Femur (tissue), 1 donor: ENCODE data around the gene MSH5.

Experiments used
- DNase-seq: peaks from one replicate; pipeline ENCODE4 v3.0.0-alpha.2; 2017

Gene MSH5

GRCh38 chr6:31761343-31761742 lies 21.5 kb downstream of the MSH5 start:
- no peak for DNase-seq

- DNase-seq = no peak
These were observed 22.6 kb downstream of the MSH5 start, which contains the start of gene SAPCD1 for GRCh38 chr6:31762356-31762755. Gene SAPCD1, plus strand, starts transcription at chr6:31762656. Its CDS starts 399 bp downstream, at chr6:31763055.

GRCh38 chr6:31762878-31763618 lies 23.2 kb downstream of the MSH5 start:
- no peak for DNase-seq

- no peak for DNase-seq
These were observed 23.8 kb downstream of the MSH5 start for GRCh38 chr6:31763619-31763940.

- no peak for DNase-seq
These were observed 24.4 kb downstream of the MSH5 start for GRCh38 chr6:31764198-31764597.

GRCh38 chr6:31765559-31765909 lies 25.7 kb downstream of the MSH5 start:
- DNase-seq = no peak

- no peak for DNase-seq
These were observed 26.3 kb downstream of the MSH5 start for GRCh38 chr6:31765910-31766794.

- no peak for DNase-seq
These were observed 27.4 kb downstream of the MSH5 start for GRCh38 chr6:31767096-31767645.

GRCh38 chr6:31768363-31769257 lies 28.8 kb downstream of the MSH5 start:
- no peak for DNase-seq

GRCh38 chr6:31769684-31770371 lies 30.0 kb downstream of the MSH5 start:
- peak; percentile 67 for DNase-seq

- DNase-seq = no peak
These were observed 31.1 kb downstream of the MSH5 start for GRCh38 chr6:31770860-31771259.

GRCh38 chr6:31771992-31772358 lies 32.2 kb downstream of the MSH5 start:
- DNase-seq = no peak

GRCh38 chr6:31775184-31775583 lies 35.4 kb downstream of the MSH5 start:
- DNase-seq = no peak

- DNase-seq = no peak
These were observed 36.1 kb downstream of the MSH5 start for GRCh38 chr6:31775633-31776484.

GRCh38 chr6:31776485-31776988 lies 36.7 kb downstream of the MSH5 start:
- DNase-seq = no peak

- DNase-seq = peak; percentile 72
These were observed 37.3 kb downstream of the MSH5 start, which contains the start of gene VWA7 for GRCh38 chr6:31776989-31777666. Gene VWA7, minus strand, starts transcription at chr6:31777328. Its CDS starts 549 bp downstream, at chr6:31776779.

GRCh38 chr6:31777667-31778050 lies 37.9 kb downstream of the MSH5 start:
- DNase-seq = no peak

- DNase-seq = no peak
These were observed 38.4 kb downstream of the MSH5 start for GRCh38 chr6:31778193-31778592.

GRCh38 chr6:31778999-31779885 lies 39.4 kb downstream of the MSH5 start:
- no peak for DNase-seq
